NCI-H510A treated with DMSO at 0.1 percent for 48 hours (cell line): ENCODE measurements around the gene KRTAP4-1.
"Not testable (repeated sequence)": the region's sequence is repeated elsewhere in the genome, so short reads cannot be mapped to it uniquely, and the experiment has no call there.

Experiments
- DNase-seq: peaks from one replicate; lab custom pipeline; 2025; lab: John Stamatoyannopoulos, UW

Gene KRTAP4-1

DNA sequence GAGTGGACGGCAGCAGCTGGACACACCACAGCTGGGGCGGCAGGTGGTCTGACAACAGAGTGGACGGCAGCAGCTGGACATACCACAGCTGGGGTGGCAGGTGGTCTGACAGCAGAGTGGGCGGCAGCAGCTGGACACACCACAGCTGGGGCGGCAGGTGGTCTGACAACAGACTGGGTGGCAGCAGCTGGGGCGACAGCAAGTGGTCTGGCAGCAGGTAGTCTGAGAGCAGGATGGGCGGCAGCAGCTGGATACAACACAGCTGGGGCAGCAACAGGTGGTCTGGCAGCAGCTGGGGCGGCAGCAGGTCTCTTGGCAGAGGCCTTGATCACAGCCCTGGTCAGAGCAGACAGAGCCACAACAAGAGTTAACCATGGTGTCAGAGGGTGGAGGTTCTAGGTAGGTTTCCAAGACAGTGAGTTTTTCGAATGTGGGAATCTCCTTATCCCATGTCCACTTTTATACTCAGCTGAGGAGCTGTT lies at the start of gene KRTAP4-1:
TSS of gene KRTAP4-1 (minus strand) at position 432 of the 482 bp plus-strand sequence. CDS start at position 375, 57 bp downstream.
- no peak for DNase-seq

DNA sequence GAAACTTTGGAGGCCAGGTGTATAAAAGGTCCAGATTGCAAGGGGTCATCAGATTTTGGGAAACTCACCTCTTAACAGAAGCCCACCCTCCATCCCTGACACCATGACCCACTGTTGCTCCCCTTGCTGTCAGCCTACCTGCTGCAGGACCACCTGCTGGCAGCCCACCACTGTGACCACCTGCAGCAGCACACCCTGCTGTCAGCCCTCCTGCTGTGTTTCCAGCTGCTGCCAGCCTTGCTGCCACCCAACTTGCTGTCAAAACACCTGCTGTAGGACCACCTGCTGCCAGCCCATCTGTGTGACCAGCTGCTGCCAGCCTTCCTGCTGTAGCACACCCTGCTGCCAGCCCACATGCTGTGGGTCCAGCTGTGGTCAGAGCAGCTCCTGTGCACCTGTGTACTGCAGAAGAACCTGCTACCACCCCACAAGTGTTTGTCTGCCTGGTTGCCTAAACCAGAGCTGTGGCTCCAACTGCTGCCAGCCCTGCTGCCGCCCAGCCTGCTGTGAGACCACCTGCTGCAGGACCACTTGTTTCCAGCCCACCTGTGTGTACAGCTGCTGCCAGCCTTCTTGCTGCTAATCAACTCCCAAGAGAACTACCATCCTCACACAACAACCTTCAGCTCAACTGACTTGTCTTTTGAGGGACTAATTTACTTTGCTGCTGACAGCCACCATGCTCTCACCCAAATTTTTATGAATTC lies 47.8 kb upstream of the KRTAP4-1 start, which contains the start of gene KRTAP9-3:
TSS of gene KRTAP9-3 (plus strand) at position 51 of the 707 bp plus-strand sequence. CDS start at position 104, 53 bp downstream.
- not testable (repeated sequence) for DNase-seq

DNA sequence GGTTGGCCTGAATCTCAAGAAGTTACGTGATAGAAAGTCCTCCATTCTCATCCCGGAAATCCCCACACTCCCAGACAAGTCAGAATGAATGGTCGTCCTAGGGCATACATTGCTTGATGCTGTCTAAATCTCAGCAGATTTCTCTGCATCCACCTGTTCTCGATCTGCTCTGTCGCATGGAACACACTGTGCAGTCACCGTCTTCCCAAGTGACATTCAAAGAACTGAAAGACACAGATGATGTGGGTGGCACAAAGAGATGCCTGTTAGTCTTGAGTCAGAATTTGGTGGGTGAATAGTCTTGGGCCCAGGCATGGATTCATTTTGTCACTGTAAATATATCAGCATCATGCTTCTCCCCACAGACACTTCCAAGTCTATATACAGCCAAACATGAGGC lies 47.0 kb upstream of the KRTAP4-1 start:
- no peak for DNase-seq

DNA sequence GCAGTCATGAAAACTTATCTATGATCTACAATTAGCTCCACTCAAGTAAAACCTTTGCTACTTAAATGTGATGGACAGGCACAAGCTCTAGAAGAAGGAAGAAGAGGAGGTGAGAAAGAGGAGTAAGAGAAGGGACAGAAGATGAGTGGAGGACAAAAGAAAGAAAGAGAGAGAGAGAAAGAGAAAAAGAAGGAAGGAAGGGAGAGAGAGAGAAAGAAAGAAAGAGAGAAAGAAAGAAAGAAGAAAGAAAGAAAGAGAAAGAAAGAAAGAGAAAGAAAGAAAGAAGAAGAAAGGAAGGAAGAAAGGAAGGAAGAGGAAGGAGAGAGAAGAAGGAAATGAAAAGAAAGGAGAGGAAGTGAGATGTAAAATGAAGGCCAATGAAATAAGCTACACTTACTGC lies 45.4 kb upstream of the KRTAP4-1 start:
- no peak for DNase-seq

DNA sequence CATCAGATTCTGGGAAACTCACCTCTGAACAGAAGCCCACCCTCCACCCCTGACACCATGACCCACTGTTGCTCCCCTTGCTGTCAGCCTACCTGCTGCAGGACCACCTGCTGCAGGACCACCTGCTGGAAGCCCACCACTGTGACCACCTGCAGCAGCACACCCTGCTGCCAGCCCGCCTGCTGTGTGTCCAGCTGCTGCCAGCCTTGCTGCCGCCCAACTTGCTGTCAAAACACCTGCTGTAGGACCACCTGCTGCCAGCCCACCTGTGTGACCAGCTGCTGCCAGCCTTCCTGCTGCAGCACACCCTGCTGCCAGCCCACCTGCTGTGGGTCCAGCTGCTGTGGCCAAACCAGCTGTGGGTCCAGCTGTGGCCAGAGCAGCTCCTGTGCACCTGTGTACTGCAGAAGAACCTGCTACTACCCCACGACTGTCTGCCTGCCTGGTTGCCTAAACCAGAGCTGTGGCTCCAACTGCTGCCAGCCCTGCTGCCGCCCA lies 41.9 kb upstream of the KRTAP4-1 start, which contains the start of gene KRTAP9-2:
TSS of gene KRTAP9-2 (plus strand) at position 51 of the 498 bp plus-strand sequence. CDS start at position 58, 7 bp downstream.
- DNase-seq: not testable (repeated sequence)

DNA sequence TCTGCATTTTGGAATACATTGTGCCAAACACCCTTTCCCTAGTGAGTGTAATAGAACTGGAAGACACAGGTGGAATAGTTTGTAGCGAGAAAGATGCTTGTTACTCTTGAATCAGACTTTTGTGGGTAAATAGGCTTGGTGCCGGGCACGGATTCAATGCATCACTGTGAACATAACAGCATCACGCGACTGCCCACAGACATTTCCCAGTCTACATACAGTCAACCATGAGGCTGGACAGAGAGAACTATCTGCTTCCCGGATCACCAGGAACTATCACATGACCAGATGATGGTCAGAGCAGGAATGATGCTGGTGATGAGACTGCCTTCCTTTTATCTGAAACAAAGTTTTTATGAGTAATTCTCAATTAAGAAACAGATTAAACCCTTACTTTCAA lies 41.3 kb upstream of the KRTAP4-1 start:
- no peak for DNase-seq

DNA sequence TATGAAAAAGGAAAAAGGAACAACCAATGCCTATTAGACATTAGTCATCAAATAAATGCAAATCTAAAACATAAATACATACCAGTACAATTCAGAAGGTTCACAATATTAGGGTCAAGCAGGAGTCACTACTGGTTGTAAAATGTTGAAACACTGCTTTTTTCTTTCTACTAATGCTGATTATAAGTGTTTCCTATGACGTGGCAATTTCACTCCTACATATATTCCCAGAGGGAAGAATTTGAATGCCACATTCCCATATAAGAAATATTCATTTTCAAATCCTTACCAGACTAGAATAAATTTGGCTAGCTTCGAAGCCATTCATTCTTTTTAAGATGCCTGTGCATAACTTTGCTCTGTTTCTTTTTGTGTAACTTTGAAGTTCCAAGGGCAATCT lies 39.1 kb upstream of the KRTAP4-1 start:
- no peak for DNase-seq

DNA sequence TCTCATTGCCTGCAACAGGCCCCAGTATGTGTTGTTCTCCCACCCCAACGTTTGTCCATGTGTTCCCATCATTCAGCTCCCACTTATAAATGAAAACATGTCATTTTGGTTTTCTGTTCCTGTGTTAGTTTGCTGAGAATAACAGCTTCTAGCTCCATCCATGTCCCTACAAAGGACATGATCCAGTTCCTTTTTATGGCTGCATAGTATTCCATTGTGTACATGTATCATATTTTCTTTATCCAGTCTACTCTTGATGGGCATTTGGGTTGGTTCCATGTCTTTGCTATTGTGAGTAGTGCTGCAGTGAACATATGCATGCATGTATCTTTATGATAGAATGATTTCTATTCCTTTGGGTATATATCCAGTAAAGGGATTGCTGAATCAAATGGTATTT lies 31.0 kb upstream of the KRTAP4-1 start:
- no peak for DNase-seq

DNA sequence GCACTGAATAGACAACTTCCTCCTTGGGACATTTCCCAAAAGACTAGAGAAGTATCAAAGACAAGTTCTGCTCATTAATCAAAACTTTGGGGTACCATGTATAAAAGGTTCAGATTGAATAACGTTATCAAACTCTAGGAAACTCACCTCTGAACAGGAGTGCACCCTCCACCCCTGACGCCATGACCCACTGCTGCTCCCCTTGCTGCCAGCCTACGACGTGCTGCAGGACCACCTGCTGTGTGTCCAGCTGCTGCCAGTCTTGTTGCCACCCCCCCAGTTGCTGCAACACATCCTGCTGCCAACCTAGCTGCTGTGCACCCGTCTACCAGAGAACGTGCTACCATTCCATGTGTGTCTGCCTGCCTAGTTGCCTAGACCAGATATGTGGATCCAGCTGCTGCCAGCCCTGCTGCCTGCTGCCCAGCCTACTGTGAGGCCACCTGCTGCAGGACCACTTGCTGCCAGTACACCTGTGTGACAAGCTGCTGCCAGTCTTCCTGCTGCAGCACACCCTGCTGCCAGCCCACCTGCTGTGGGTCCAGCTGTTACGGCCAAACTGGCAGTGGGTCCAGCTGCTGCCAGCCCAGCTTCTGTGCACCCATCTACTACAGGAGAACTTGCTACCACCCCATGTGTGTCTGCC lies 27.9 kb upstream of the KRTAP4-1 start:
- peak; percentile 79 for DNase-seq

DNA sequence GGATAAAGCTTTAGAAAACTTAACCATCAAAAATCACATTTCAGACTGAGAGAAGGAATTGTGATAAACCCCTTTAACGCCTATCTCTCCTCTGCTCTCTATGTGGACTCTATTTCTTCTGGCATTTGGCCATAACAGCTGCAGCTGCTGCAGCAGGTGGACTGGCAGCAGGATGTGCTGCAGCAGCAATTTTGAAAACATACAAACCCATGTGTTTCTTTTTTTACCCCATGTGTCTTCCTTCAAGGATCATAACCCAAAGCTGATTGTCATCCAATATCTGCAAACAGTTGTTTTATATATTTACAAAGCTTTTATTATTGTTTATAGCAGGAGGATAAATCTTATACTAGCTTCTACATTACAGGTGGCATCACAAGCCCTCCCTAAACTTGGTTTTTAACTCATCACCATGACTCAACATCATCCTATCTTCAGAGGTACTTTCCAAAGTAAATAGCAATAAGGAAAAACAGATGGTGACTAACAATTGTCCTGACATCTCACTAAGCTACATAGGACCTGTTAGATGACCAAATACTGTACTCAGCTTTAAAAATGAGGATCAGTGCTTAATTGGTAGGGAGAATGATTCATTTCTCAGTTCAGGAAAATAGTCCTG lies 27.2 kb upstream of the KRTAP4-1 start:
- DNase-seq: peak; percentile 84

DNA sequence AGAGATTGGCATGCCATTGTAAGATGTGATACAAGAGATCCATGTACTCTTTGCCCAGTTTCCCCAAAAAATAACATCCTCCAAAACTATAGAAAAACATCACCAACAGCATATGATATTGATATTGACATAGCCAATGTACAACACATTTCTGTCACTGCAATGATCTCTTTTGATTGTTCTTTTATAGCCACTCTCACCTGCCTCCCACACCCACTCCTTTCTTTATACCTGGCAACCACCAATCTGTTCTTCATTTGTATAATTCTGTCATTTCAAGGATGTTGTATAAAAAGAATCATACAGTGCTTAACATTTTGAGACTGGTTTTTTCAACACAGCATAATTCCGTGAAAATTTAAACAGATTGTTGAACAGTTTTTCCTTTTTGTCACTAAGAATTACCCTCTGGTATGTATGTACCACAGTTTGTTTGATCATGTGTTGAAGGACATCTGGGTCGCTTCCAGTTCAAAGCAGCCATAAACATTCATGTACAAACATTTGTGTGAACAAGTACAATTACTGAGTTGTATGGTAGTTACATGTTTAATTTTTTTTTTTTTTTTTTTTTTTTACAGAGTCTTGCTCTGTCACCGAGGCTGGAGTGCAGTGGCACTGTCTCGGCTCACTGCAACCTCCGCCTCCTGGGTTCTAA lies 14.8 kb upstream of the KRTAP4-1 start:
- DNase-seq: no peak

DNA sequence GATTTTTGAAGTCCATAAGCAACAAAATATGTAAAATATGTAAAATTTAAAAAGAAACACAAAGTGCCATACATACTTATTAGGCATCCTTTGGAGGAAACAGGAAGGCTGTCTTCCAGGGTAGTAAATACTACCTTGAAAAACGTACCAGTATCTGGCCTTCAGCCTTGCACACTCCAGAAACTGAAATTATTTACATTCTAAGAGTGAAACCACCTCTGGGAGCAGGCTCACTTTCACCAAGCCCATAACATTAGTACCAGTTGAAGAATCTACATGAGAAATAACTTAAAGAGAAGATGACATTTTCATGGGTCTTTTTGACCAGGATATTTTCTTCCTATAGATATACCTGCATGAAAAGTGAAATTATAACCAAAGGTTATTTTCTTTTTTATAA lies 11.4 kb upstream of the KRTAP4-1 start:
- no peak for DNase-seq

DNA sequence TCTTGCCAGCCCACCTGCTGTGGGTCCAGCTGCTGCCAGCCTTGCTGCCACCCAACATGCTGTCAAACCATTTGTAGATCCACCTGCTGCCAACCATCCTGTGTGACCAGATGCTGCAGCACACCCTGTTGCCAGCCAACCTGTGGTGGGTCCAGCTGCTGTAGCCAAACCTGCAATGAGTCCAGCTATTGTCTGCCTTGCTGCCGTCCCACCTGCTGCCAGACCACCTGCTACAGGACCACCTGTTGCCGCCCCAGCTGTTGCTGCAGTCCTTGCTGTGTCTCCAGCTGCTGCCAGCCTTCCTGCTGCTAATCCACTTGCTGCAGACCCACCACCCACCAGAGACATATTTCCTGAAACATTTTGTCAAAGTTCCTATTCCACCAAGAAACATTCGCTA lies 5.6 kb upstream of the KRTAP4-1 start:
- no peak for DNase-seq

DNA sequence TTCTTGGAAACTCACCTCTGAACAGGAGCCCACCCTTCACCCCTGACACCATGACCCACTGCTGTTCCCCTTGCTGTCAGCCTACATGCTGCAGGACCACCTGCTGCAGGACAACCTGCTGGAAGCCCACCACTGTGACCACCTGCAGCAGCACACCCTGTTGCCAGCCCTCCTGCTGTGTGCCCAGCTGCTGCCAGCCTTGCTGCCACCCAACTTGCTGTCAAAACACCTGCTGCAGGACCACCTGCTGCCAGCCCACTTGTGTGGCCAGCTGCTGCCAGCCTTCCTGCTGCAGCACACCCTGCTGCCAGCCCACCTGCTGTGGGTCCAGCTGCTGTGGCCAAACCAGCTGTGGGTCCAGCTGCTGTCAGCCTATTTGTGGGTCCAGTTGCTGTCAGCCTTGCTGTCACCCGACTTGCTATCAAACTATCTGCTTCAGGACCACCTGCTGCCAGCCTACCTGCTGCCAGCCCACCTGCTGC lies 5.2 kb upstream of the KRTAP4-1 start, which contains the start of gene KRTAP9-1:
TSS of gene KRTAP9-1 (plus strand) at position 51 of the 482 bp plus-strand sequence. CDS start at position 51, 0 bp downstream.
- DNase-seq: not testable (repeated sequence)

DNA sequence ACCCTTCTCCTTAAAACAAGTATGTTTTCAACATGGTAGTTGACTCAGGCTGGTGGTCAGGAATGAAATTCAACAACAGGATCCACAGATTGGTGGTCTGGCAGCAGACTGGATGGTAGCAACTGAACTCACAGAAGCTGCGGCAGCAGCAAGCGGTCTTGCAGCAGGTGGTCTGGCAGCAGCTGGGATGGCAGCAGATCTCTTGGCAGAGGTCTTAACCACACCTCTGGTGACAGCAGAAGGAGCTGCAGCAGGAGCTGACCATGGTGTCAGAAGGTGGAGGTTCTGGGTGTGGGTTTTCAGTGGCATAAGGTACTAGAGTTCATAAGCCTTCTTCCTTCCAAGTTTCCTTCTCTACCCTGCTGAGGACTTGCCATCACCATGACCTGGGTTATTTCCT lies 2.2 kb upstream of the KRTAP4-1 start:
- DNase-seq: no peak

DNA sequence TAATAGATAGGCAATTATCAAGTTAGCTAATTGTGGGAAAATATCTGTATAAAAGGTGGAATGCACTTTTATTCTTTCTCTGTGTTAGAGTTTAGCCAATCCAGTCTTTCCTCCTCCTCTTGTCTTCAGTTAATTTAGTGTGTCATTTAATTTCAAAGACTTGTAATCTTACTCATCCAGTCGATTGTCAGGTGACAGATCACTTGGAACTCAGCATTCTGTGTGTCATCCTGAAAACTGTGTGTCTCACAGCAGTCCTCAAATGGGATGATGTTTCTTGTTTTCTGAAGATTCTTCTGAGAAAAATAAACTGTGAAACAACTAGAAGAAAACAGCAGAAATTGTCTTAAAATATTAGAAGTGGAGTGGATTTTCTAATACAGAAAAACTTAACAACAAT lies 290 bp upstream of the KRTAP4-1 start:
- DNase-seq: no peak

DNA sequence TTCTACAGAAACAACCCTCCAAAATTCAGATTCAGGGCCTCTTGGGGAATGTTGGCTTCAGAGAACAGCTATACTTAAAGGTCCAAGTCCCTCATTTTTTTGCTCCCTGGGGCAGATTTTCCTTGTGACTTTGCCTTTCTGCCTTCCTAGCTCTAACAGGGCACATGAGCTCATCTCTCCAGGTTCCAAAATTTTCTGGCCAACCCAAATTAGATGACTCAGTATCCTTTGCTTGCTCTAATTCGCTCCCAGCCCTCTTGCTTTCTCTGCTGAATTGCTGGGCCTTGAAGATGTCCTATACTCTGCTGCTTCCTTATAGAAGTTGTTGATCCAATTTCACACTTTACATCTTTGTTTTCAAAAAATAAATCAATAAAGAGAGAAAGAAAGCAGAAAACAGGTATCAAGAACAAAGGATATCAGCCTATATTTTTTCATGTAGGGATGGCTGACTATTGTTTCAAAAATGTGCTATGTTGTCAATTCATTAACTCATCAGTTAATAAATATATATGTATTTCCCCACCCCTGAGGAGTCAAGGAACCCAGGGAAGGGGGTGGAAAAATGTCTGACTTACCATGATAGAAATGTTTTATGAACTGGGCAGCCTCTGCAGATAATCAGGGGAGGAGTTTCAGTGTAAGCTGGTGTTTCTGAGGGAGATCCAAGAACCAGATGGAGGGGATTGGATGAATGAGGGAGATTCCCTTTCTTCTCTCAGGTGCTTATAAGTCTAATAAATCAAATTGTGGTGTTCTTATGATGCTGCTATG lies 5.7 kb downstream of the KRTAP4-1 start:
- DNase-seq: no peak

DNA sequence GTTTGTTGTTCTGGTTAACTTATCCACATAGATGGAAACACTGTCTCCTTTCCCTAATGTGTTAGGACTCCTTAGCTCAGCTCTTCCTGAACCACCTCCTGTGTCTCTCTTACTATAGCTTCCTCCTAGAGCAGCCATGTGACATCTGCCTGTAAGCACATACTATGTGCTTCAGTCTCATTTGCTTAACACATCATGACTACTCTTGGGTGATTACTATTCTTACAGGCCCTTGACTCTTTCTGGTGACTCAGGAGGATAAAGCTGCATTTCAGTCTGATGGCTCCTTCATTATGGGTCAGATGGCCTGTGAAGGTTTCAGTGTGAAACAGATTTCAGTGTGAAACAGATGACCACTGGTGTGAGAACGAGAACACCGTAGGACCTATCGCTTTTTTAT lies 6.4 kb downstream of the KRTAP4-1 start:
- no peak for DNase-seq

DNA sequence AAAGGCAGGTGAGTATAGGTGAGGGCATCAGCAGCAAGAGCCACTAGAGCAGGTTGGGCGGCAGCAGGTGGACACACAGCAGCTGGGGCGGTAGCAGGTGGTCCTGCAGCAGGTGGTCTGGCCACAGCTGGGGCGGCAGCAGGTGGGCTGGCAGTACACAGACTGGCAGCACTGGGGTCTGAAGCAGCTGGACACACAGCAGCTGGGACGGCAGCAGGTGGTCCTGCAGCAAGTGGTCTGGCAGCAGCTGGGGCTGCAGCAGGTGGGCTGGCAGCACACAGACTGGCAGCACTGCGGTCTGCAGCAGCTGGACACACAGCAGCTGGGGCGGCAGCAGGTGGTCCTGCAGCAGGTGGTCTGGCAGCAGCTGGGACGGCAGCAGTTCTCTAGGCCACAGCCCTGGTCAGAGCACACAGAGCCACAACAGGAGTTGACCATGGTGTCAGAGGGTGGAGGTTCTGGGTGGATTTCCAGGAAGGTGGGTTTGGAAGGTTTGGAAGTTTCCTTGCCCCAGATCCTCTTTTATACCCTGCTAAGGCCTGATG lies 6.9 kb downstream of the KRTAP4-1 start, which contains the start of gene KRTAP4-2:
TSS of gene KRTAP4-2 (minus strand) at position 495 of the 545 bp plus-strand sequence. CDS start at position 438, 57 bp downstream.
- no peak for DNase-seq

DNA sequence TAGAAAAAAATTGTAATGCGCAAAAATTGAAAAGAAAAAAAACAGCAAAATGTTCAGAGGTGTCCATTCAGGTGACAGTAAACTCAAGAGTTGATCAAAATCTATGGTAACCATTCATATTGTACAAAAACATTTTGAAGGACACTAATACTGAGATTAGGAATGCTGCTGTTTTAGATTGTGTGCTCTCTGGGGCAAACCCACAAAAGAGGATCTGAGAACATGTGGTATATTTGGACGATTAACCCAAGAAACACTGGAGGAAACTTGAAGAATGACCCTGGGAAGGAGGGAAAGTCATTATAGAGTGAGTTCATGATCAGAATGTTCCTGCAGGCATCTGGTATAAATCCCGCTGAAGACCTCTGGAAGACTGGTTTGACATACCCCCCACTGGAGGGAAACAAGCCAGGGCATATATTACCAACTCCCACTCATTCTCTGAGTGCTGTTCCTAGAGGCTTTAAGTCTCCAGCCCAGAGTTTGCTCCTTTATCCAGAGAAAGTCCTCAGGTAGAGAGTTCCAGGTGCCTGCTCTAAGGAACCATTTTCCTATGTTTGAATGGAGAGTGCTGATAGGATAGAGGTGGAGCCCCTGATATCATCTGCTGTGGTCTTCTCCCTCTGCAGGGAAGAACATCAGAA lies 7.8 kb downstream of the KRTAP4-1 start:
- no peak for DNase-seq
